ENCODE measurements around the gene PCAT7. TPM values are rescaled to one million over a fixed set of nuclear protein-coding genes. Genes with fewer than 3 reads are reported as not detected.

The PCAT7 gene
- total and polyA plus RNA-seq, 9 of the 15 experiments (the other 6 are each of a cell fraction or from before 2014, with no cell fraction given) = 0.09 to 0.13 TPM; not detected in 7

DNA sequence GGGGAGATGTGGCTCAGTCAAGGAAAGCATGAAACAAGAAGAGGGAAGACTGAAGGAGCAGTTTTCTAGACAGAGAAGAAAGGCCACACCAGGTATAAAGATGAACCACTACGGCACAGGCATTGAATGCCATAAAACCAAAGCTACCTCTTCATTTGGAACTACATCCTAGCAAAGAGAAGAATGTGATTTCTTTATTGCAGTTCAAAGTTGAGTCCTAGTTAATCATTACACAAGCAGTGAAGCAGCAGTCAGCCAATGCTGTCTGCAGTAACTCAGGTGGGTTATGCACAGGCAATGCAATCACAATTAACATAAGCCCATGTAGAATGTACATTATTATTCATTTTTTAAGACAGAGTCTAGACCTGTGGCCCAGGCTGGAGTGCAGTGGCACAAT lies 21.7 kb upstream of the PCAT7 start:
- Histone ChIP-seq H3K9me1 (ENCODE audit: control insufficient read depth, insufficient read depth, low read length) (no peaks in the 10 kb centered on the region), H4K20me1 (replicated peaks; ENCODE audit: control insufficient read depth, insufficient read depth, low read length) (no peaks in the 10 kb centered on the region), H3K27me3 (ENCODE audit: control insufficient read depth in 2 of 2, insufficient read depth in 2 of 2, low read length in 2 of 2) (no peaks in the 10 kb centered on the region; a peak in 1 of 5 replicates), H3K4me3 (no peak overlapping the region), H3K9ac (ENCODE audit: insufficient read depth in 1 of 2, low read depth in 2 of 2, low read length in 2 of 2) (no peak overlapping the region), H3K79me2 (ENCODE audit: control insufficient read depth, insufficient read depth, low read length) (no peaks in the 10 kb centered on the region), H3K4me1 (replicated peaks in 1 of 2; ENCODE audit: control insufficient read depth in 2 of 2, insufficient read depth in 2 of 2, low read length in 2 of 2) (no peaks in the 10 kb centered on the region), H2AFZ (ENCODE audit: low read depth, low read length) (no peak overlapping the region), H3K27ac (ENCODE audit: extremely low read depth, low read depth, low read length) (no peak overlapping the region), H3K9me3 (replicated peaks; ENCODE audit: control insufficient read depth, insufficient read depth, low read depth, low read length) (no peaks in the 10 kb centered on the region), H3K36me3 (ENCODE audit: control insufficient read depth, insufficient read depth, low read length) (no peaks in the 10 kb centered on the region), H3K4me2 (ENCODE audit: insufficient read depth, low read length) (no peak overlapping the region)
- 21% methylated on average over 1 of the region's 1 CpG for WGBS (ENCODE audit: insufficient coverage, low coverage, missing lambda C conversion rate)
- FAIRE-seq = no peak
- DNase-seq (ENCODE audit: extremely low read depth in 1 of 4, low spot score in 3 of 4) = no peak
- BruUV-seq (replicated peaks) = no TSS peak
- ATAC-seq = no peak
- intact Hi-C loops (cut with micrococcal nuclease) = no loop called here
- TF ChIP-seq DDX20 (tag; IDR thresholded peaks at IDR 0.05; ENCODE audit: low read depth) = no peak
- TF ChIP-seq DACH1 (IDR thresholded peaks at IDR 0.05; ENCODE audit: partially characterized antibody) = no peak
- TF ChIP-seq ZNF23 (CRISPR knock-in tag; IDR thresholded peaks at IDR 0.05) = no peak
- no peak for TF ChIP-seq RBM14 (IDR thresholded peaks at IDR 0.05; ENCODE audit: borderline replicate concordance, insufficient read depth, low read depth, low read length)
- no peak for TF ChIP-seq MXI1 (IDR thresholded peaks at IDR 0.05; ENCODE audit: low read depth, low read length)
- TF ChIP-seq, protein P1, sequence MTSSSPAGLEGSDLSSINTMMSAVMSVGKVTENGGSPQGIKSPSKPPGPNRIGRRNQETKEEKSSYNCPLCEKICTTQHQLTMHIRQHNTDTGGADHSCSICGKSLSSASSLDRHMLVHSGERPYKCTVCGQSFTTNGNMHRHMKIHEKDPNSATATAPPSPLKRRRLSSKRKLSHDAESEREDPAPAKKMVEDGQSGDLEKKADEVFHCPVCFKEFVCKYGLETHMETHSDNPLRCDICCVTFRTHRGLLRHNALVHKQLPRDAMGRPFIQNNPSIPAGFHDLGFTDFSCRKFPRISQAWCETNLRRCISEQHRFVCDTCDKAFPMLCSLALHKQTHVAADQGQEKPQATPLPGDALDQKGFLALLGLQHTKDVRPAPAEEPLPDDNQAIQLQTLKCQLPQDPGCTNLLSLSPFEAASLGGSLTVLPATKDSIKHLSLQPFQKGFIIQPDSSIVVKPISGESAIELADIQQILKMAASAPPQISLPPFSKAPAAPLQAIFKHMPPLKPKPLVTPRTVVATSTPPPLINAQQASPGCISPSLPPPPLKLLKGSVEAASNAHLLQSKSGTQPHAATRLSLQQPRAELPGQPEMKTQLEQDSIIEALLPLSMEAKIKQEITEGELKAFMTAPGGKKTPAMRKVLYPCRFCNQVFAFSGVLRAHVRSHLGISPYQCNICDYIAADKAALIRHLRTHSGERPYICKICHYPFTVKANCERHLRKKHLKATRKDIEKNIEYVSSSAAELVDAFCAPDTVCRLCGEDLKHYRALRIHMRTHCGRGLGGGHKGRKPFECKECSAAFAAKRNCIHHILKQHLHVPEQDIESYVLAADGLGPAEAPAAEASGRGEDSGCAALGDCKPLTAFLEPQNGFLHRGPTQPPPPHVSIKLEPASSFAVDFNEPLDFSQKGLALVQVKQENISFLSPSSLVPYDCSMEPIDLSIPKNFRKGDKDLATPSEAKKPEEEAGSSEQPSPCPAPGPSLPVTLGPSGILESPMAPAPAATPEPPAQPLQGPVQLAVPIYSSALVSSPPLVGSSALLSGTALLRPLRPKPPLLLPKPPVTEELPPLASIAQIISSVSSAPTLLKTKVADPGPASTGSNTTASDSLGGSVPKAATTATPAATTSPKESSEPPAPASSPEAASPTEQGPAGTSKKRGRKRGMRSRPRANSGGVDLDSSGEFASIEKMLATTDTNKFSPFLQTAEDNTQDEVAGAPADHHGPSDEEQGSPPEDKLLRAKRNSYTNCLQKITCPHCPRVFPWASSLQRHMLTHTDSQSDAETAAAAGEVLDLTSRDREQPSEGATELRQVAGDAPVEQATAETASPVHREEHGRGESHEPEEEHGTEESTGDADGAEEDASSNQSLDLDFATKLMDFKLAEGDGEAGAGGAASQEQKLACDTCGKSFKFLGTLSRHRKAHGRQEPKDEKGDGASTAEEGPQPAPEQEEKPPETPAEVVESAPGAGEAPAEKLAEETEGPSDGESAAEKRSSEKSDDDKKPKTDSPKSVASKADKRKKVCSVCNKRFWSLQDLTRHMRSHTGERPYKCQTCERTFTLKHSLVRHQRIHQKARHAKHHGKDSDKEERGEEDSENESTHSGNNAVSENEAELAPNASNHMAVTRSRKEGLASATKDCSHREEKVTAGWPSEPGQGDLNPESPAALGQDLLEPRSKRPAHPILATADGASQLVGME (CRISPR knock-in tag; IDR thresholded peaks at IDR 0.05) = no peak
- no peak for TF ChIP-seq MCM3 (IDR thresholded peaks at IDR 0.05)
- TF ChIP-seq ZNF347 (CRISPR knock-in tag; IDR thresholded peaks at IDR 0.05; ENCODE audit: low read depth) = no peak
- TF ChIP-seq NR2C2 (CRISPR knock-in tag; IDR thresholded peaks at IDR 0.05) = no peak
- no peak for TF ChIP-seq NR2C2 (tag; IDR thresholded peaks at IDR 0.05)
- ChIA-PET CTCF (ENCODE audit: low intra/inter-chr PET ratio) (no interaction called here), POLR2A (no interaction called here)
- in situ Hi-C loops (cut with MboI) = no loop called here

Data from K562 (cell line).